Prostate gland (tissue), 2 donors: ENCODE data around the gene DCP1B.

ENCODE experiments used
- POLR2A ChIP-seq: fragments of 450-650 bp; IDR thresholded peaks from one replicate; pipeline ENCODE4 v1.6.1; 2016; ENCODE audit warnings: antibody characterized with exemption, mild to moderate bottlenecking
- TF ChIP-seq, protein P1 (sequence below), 4 experiments: fragments of 200-600 bp in 2 of 4; fragments of 450-650 bp in 2 of 4; sonication (generic) in 2 of 4; IDR thresholded peaks; 1 replicate in 3 of 4; 2 replicates in 1 of 4; pipeline ENCODE4 v1.5.1; 2016 to 2019; ENCODE audit warnings: antibody characterized with exemption in 4 of 4, mild to moderate bottlenecking in 2 of 4, moderate library complexity in 2 of 4

DNA sequence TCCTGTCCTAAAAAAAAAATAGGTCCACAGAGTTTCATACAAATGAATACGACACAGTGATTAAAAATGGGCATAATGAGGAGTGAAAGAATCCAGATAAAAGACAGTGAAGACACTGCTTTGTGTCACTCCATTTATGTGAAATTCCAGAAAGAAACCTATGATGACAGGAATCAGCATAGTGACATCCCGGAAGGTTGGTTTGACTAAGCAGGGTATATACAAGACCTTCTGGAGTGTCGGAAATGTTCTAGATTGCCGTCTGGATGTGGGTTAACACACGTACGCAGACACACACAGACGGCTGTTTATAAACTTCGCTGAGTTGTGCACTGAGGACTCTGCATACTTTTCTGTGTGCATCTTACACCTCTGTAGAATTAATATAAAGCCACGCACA is 72.6 kb downstream of the DCP1B start:
- TF ChIP-seq, protein P1, sequence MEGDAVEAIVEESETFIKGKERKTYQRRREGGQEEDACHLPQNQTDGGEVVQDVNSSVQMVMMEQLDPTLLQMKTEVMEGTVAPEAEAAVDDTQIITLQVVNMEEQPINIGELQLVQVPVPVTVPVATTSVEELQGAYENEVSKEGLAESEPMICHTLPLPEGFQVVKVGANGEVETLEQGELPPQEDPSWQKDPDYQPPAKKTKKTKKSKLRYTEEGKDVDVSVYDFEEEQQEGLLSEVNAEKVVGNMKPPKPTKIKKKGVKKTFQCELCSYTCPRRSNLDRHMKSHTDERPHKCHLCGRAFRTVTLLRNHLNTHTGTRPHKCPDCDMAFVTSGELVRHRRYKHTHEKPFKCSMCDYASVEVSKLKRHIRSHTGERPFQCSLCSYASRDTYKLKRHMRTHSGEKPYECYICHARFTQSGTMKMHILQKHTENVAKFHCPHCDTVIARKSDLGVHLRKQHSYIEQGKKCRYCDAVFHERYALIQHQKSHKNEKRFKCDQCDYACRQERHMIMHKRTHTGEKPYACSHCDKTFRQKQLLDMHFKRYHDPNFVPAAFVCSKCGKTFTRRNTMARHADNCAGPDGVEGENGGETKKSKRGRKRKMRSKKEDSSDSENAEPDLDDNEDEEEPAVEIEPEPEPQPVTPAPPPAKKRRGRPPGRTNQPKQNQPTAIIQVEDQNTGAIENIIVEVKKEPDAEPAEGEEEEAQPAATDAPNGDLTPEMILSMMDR (IDR thresholded peaks at IDR 0.05), result no peak
- no peak for TF ChIP-seq POLR2A
